Loucy (cell line): ENCODE data around the gene PHAF1.
A peak's percentile ranks its signal among the peaks of the same experiment; 100 is the strongest.

Experiments
- H2AFZ ChIP-seq: fragments of 200-600 bp; sonication (generic); 2 replicates; pipeline ENCODE4 v1.6.0; 2016; ENCODE audit warnings: antibody characterized with exemption, mild to moderate bottlenecking, low read length, moderate library complexity
- H3F3A ChIP-seq: fragments of 200-600 bp; 2 replicates; pipeline ENCODE4 v1.6.0; 2016; ENCODE audit warnings: antibody characterized with exemption, low read depth, mild to moderate bottlenecking
- H3K27me3 ChIP-seq: fragments of 200-600 bp; sonication (generic); 2 replicates; pipeline ENCODE4 v1.6.1; 2014; ENCODE audit warnings: low read length, mild to moderate bottlenecking; ENCODE audit not compliant: insufficient read depth, poor library complexity, severe bottlenecking
- H3K36me3 ChIP-seq: fragments of 200-600 bp; sonication (generic); 2 replicates; pipeline ENCODE4 v1.6.1; 2016; ENCODE audit warnings: low read length; ENCODE audit not compliant: insufficient read depth
- H3K4me1 ChIP-seq: fragments of 200-600 bp; sonication (generic); 2 replicates; pipeline ENCODE4 v1.5.1; 2014; ENCODE audit warnings: low read length, mild to moderate bottlenecking; ENCODE audit not compliant: insufficient read depth, poor library complexity, severe bottlenecking
- H3K4me2 ChIP-seq: fragments of 200-600 bp; sonication (generic); 2 replicates; pipeline ENCODE4 v1.6.0; 2014; ENCODE audit warnings: antibody characterized with exemption, low read length, low read depth, mild to moderate bottlenecking; ENCODE audit not compliant: poor library complexity, severe bottlenecking
- H3K4me3 ChIP-seq: fragments of 200-600 bp; sonication (generic); 2 replicates; pipeline ENCODE4 v1.5.1; 2014; ENCODE audit warnings: low read length, mild to moderate bottlenecking, mixed read lengths; ENCODE audit not compliant: poor library complexity, severe bottlenecking
- H3K79me2 ChIP-seq: fragments of 200-600 bp; sonication (generic); 2 replicates; pipeline ENCODE4 v1.6.1; 2014; ENCODE audit warnings: low read length; ENCODE audit not compliant: insufficient read depth
- H3K9ac ChIP-seq: fragments of 200-600 bp; sonication (generic); 2 replicates; pipeline ENCODE4 v1.6.0; 2014; ENCODE audit warnings: mild to moderate bottlenecking, low read depth, low read length, moderate library complexity; ENCODE audit not compliant: poor library complexity, severe bottlenecking
- H3K9me2 ChIP-seq: fragments of 200-600 bp; sonication (generic); replicated peaks from 2 replicates; pipeline ENCODE4 v1.6.1; 2016; ENCODE audit warnings: low read depth, low read length, mixed read lengths
- H3K9me3 ChIP-seq: fragments of 200-600 bp; sonication (generic); 2 replicates; pipeline ENCODE4 v1.6.1; 2014; ENCODE audit warnings: mild to moderate bottlenecking, antibody characterized with exemption, low read length, low read depth; ENCODE audit not compliant: insufficient read depth
- H4K20me1 ChIP-seq: fragments of 200-600 bp; sonication (generic); 2 replicates; pipeline ENCODE4 v1.6.0; 2014; ENCODE audit warnings: antibody characterized with exemption, low read length, mild to moderate bottlenecking; ENCODE audit not compliant: insufficient read depth, poor library complexity, severe bottlenecking
- EZH2phosphoT487 ChIP-seq: fragments of 200-600 bp; IDR thresholded peaks from 2 replicates; pipeline ENCODE4 v1.6.1; 2018; ENCODE audit warnings: antibody characterized with exemption, mild to moderate bottlenecking, moderate library complexity, borderline replicate concordance
- TF ChIP-seq, protein P1 (sequence below): fragments of 200-600 bp; sonication (generic); conservative IDR thresholded peaks from 2 replicates; pipeline ENCODE4 v1.5.1; 2014; ENCODE audit warnings: mild to moderate bottlenecking, antibody characterized with exemption, low read length

Gene PHAF1

DNA sequence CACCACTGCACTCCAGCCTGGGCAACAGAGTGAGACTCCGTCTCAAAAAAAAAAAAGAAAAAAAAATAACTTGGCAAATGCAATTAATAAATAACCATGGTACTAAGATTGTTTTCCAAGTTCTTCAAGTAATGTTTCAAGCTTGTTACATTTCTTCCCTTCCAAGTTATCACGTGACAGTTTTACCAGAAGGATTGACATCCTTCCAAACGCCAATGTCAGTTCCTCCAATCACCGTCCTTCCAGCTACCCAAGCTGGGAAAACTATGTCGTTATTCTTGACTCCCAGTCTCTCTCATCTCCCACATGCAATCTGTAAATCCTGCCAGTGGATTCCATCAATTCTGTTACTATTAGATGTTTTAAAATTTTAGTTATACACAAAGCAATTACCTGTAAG is 3.9 kb upstream of the PHAF1 start:
- H2AFZ ChIP-seq: no peak overlapping the region
- H3F3A ChIP-seq: peaks cover 5% of the 10 kb centered on the region; the same call in 1 of the 2 replicates
- peaks cover 7% of the 10 kb centered on the region for H3K4me1 ChIP-seq
- no peak overlapping the region for H3K4me2 ChIP-seq
- no peaks in the 10 kb centered on the region for H4K20me1 ChIP-seq
- H3K79me2 ChIP-seq: peaks cover 11% of the 10 kb centered on the region
- no peaks in the 10 kb centered on the region for H3K9me3 ChIP-seq
- peaks cover 7% of the 10 kb centered on the region; the same call in 1 of the 2 replicates for H3K36me3 ChIP-seq
- H3K9ac ChIP-seq: no peak overlapping the region
- no peak overlapping the region for H3K4me3 ChIP-seq
- TF ChIP-seq, protein P1, sequence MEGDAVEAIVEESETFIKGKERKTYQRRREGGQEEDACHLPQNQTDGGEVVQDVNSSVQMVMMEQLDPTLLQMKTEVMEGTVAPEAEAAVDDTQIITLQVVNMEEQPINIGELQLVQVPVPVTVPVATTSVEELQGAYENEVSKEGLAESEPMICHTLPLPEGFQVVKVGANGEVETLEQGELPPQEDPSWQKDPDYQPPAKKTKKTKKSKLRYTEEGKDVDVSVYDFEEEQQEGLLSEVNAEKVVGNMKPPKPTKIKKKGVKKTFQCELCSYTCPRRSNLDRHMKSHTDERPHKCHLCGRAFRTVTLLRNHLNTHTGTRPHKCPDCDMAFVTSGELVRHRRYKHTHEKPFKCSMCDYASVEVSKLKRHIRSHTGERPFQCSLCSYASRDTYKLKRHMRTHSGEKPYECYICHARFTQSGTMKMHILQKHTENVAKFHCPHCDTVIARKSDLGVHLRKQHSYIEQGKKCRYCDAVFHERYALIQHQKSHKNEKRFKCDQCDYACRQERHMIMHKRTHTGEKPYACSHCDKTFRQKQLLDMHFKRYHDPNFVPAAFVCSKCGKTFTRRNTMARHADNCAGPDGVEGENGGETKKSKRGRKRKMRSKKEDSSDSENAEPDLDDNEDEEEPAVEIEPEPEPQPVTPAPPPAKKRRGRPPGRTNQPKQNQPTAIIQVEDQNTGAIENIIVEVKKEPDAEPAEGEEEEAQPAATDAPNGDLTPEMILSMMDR: no peak
- no peak for TF ChIP-seq EZH2phosphoT487
- H3K9me2 ChIP-seq: no peaks in the 10 kb centered on the region
- H3K27me3 ChIP-seq: no peaks in the 10 kb centered on the region

DNA sequence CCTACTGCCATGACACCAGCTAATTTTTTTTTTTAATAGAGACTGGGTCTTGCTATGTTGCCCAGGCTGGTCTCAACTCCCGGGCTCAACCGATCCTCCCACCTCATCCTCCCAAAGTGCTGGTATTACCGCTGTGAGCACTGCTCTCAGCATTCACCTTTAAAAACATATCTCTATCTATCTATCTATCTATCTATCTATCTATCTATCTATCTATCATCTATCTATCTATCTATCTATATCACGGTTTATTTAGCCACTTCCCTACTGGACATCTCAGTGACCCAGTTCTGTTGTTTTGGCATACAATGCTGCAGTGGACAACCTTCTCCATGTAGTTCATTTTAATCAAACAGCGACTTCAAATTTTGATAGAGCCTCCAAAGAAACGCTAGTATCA is 1.3 kb upstream of the PHAF1 start:
- no peak overlapping the region for H3K4me3 ChIP-seq
- H4K20me1 ChIP-seq: no peaks in the 10 kb centered on the region
- no peaks in the 10 kb centered on the region for H3K9me2 ChIP-seq
- no peak for TF ChIP-seq EZH2phosphoT487
- TF ChIP-seq, protein P1: no peak
- no peak overlapping the region for H3K4me2 ChIP-seq
- no peaks in the 10 kb centered on the region for H3K36me3 ChIP-seq
- H3F3A ChIP-seq: peaks cover 5% of the 10 kb centered on the region; the same call in 1 of the 2 replicates
- H3K4me1 ChIP-seq: peaks cover 27% of the 10 kb centered on the region
- no peaks in the 10 kb centered on the region for H3K27me3 ChIP-seq
- no peak overlapping the region for H3K9ac ChIP-seq
- H3K9me3 ChIP-seq: no peaks in the 10 kb centered on the region
- H3K79me2 ChIP-seq: peaks cover 34% of the 10 kb centered on the region
- H2AFZ ChIP-seq: no peak overlapping the region

- Histone ChIP-seq H4K20me1 (no peaks in the 10 kb centered on the region), H3K4me1 (peaks cover 27% of the 10 kb centered on the region), H3K9me2 (no peaks in the 10 kb centered on the region), H3K4me3 (peak overlapping the region; percentile 90), H3K9ac (peak overlapping the region; percentile 47), H3K9me3 (no peaks in the 10 kb centered on the region), H3K4me2 (peak overlapping the region; percentile 73), H3K79me2 (peaks cover 38% of the 10 kb centered on the region), H2AFZ (peak overlapping the region; percentile 80), H3F3A (peaks cover 5% of the 10 kb centered on the region; the same call in 1 of the 2 replicates), H3K27me3 (no peaks in the 10 kb centered on the region), H3K36me3 (no peaks in the 10 kb centered on the region)
- TF ChIP-seq, protein P1: no peak
- no peak for TF ChIP-seq EZH2phosphoT487
Observed at GRCh38 chr16:67108931-67109406, 772 bp upstream of the PHAF1 start.
